Sigmoid colon (tissue), 7 donors: ENCODE results near the gene IMMP2L. TPM values are rescaled to one million over a fixed set of nuclear protein-coding genes. Genes with fewer than 3 reads are reported as not detected.

Experiments
- DNase-seq: peaks from one replicate; pipeline ENCODE4 v3.0.0-alpha.2; 2019
- H3K27ac ChIP-seq, 4 donors: fragments of 200-600 bp; sonication (generic); one replicate each; pipeline ENCODE4 v1.5.1; 2016 to 2019; ENCODE audit warnings: mild to moderate bottlenecking in 1 of 4
- H3K27me3 ChIP-seq, 3 donors: fragments of 200-600 bp; sonication (generic); one replicate each; pipeline ENCODE4 v1.5.1; 2019; ENCODE audit warnings: mild to moderate bottlenecking in 1 of 3
- H3K36me3 ChIP-seq, 4 donors: fragments of 200-600 bp; sonication (generic); one replicate each; pipeline ENCODE4 v1.5.1; 2016 to 2019
- H3K4me1 ChIP-seq, 4 donors: fragments of 200-600 bp; sonication (generic); one replicate each; pipeline ENCODE4 v1.5.1; 2017 to 2019
- H3K4me3 ChIP-seq, 4 donors: fragments of 200-600 bp; sonication (generic); one replicate each; pipeline ENCODE4 v1.5.1; 2017 to 2019; ENCODE audit warnings: mild to moderate bottlenecking in 2 of 4, moderate library complexity in 1 of 4
- H3K9me3 ChIP-seq, 4 donors: fragments of 200-600 bp in 3 of 4; sonication (generic) in 3 of 4; one replicate each; pipeline versions ENCODE4 v1.5.1 to v1.6.1; 2013 to 2019
- CTCF ChIP-seq, 4 experiments: fragments of 450-650 bp in 3 of 4; fragments of 200-600 bp in 1 of 4; IDR thresholded peaks; one replicate each; pipeline ENCODE4 v1.5.1; 2016 to 2019; ENCODE audit warnings: antibody characterized with exemption in 4 of 4, mild to moderate bottlenecking in 3 of 4, moderate library complexity in 2 of 4
- EP300 ChIP-seq, 4 donors: sonication (generic); formaldehyde crosslinking; IDR thresholded peaks; one replicate each; pipeline ENCODE4 v1.6.1; 2017; ENCODE audit warnings: antibody characterized with exemption in 4 of 4
- POLR2A ChIP-seq, 2 donors: fragments of 450-650 bp; IDR thresholded peaks; one replicate each; pipeline ENCODE4 v1.6.1; 2016; ENCODE audit warnings: antibody characterized with exemption in 2 of 2, mild to moderate bottlenecking in 2 of 2, moderate library complexity in 2 of 2
- POLR2AphosphoS5 ChIP-seq, 4 donors: sonication (generic); formaldehyde crosslinking; IDR thresholded peaks; one replicate each; pipeline ENCODE4 v1.6.1; 2017; ENCODE audit warnings: antibody characterized with exemption in 4 of 4
- WGBS, 2 donors: extraction: QIAGEN DNeasy Blood & Tissue Kit; methylation state at CpG; one replicate each; pipeline ENCODE4 v1.1.7; 2013; 5-methylcytosine and 5-hydroxymethylcytosine counted together
- intact Hi-C: fragments of 100-400 bp; cut with DNase I; formaldehyde crosslinking; loops from one replicate; pipeline ENCODE4 v1.15.1; 2023
- polyA plus RNA-seq, 3 donors: library from polyadenylated mRNA; stranded (reverse); fragments of 200-250 nt; gene quantifications; one replicate each; pipeline ENCODE4 v1.2.3, GENCODE V29; 2013
- total RNA-seq, 4 donors: library from RNA; depleted of rRNA; stranded (reverse); fragments of >200 nt; gene quantifications; one replicate each; pipeline ENCODE4 v1.1.0, GENCODE V29; 2016
- donor health status: healthy with polysubstance abuse.
- donor health status: Bipolar disorder and iron deficiency.
- donor health status: healthy.

Gene IMMP2L
- total and polyA plus RNA-seq, 7 donors = 2.5 to 57.9 (median 18.5) TPM

GRCh38 chr7:111531993-111532392 lies 30.3 kb downstream of the IMMP2L start:
- H3K4me3 ChIP-seq = no peak overlapping the region
- peaks cover 0 to 37% (median 34%) of the 10 kb centered on the region in 4 donors for H3K4me1 ChIP-seq
- no peaks in the 10 kb centered on the region for H3K27me3 ChIP-seq
- TF ChIP-seq CTCF (IDR thresholded peaks at IDR 0.05) (no peak), POLR2AphosphoS5 (IDR thresholded peaks at IDR 0.05) (no peak), EP300 (IDR thresholded peaks at IDR 0.05) (no peak), POLR2A (IDR thresholded peaks at IDR 0.05) (no peak)
- 93 to 95% methylated on average over 3 of the region's 3 CpGs for WGBS, 2 donors
- no peaks in the 10 kb centered on the region for H3K9me3 ChIP-seq
- H3K27ac ChIP-seq = no peak overlapping the region
- intact Hi-C loops = no loop called here
- no peaks in the 10 kb centered on the region for H3K36me3 ChIP-seq
- DNase-seq = no peak

DNA sequence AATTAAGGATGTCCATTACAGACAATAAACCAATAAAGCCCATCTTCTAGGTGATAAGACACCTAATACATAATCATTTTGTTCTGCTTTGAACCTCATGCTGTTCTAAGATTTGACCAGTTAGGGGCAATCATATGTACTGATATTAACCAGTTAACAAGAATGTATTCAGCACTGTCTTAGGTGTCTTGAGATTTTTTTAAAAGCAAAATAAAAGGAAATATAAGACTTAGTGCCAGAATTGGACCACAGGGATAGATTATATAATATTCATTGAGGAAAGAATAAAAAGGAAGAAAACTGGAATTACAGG lies 32.0 kb downstream of the IMMP2L start:
- DNase-seq = no peak
- Histone ChIP-seq H3K4me1 (peaks cover 0 to 37% (median 34%) of the 10 kb centered on the region in 4 donors), H3K36me3 (no peaks in the 10 kb centered on the region), H3K9me3 (no peaks in the 10 kb centered on the region), H3K27ac (no peak overlapping the region), H3K27me3 (no peaks in the 10 kb centered on the region), H3K4me3 (no peak overlapping the region)
- intact Hi-C loops = no loop called here
- TF ChIP-seq EP300 (IDR thresholded peaks at IDR 0.05) (no peak), POLR2A (IDR thresholded peaks at IDR 0.05) (no peak), CTCF (IDR thresholded peaks at IDR 0.05) (no peak), POLR2AphosphoS5 (IDR thresholded peaks at IDR 0.05) (no peak)

GRCh38 chr7:111529507-111530355 lies 32.6 kb downstream of the IMMP2L start:
- no peak for DNase-seq
- H3K4me1 ChIP-seq = peaks cover 0 to 37% (median 34%) of the 10 kb centered on the region in 4 donors
- 52 to 85% methylated on average over 1 of the region's 1 CpG for WGBS, 2 donors
- intact Hi-C loops = no loop called here
- no peak overlapping the region for H3K4me3 ChIP-seq
- H3K27ac ChIP-seq = no peak overlapping the region
- H3K36me3 ChIP-seq = no peaks in the 10 kb centered on the region
- no peaks in the 10 kb centered on the region for H3K9me3 ChIP-seq
- TF ChIP-seq EP300 (IDR thresholded peaks at IDR 0.05) = no peak
- no peak for TF ChIP-seq POLR2A (IDR thresholded peaks at IDR 0.05)
- no peak for TF ChIP-seq POLR2AphosphoS5 (IDR thresholded peaks at IDR 0.05)
- no peak for TF ChIP-seq CTCF (IDR thresholded peaks at IDR 0.05)
- no peaks in the 10 kb centered on the region for H3K27me3 ChIP-seq

- H3K27ac ChIP-seq = peak overlapping the region in 1 of 4 donors; percentile 3
- TF ChIP-seq CTCF (IDR thresholded peaks at IDR 0.05) = no peak
- no peak for TF ChIP-seq EP300 (IDR thresholded peaks at IDR 0.05)
- H3K9me3 ChIP-seq = no peaks in the 10 kb centered on the region
- DNase-seq = no peak
- peaks cover 0 to 36% (median 33%) of the 10 kb centered on the region in 4 donors for H3K4me1 ChIP-seq
- 64 to 87% methylated on average over 1 of the region's 1 CpG for WGBS, 2 donors
- no peaks in the 10 kb centered on the region for H3K36me3 ChIP-seq
- H3K4me3 ChIP-seq = no peak overlapping the region
- intact Hi-C loops = no loop called here
- no peaks in the 10 kb centered on the region for H3K27me3 ChIP-seq
Measured at GRCh38 chr7:111528331-111528730, 34.0 kb downstream of the IMMP2L start.

- Histone ChIP-seq H3K4me3 (no peak overlapping the region), H3K9me3 (no peaks in the 10 kb centered on the region), H3K36me3 (no peaks in the 10 kb centered on the region), H3K27ac (peak overlapping the region in 1 of 4 donors; percentile 3), H3K27me3 (no peaks in the 10 kb centered on the region), H3K4me1 (peaks cover 0 to 28% (median 26%) of the 10 kb centered on the region in 4 donors)
- no peak for DNase-seq
- intact Hi-C loops = no loop called here
- no peak for TF ChIP-seq EP300 (IDR thresholded peaks at IDR 0.05)
- no peak for TF ChIP-seq POLR2AphosphoS5 (IDR thresholded peaks at IDR 0.05)
- TF ChIP-seq POLR2A (IDR thresholded peaks at IDR 0.05) = no peak
- TF ChIP-seq CTCF (IDR thresholded peaks at IDR 0.05) = no peak
- WGBS, 2 donors = 43 to 70% methylated on average over 2 of the region's 2 CpGs
Measured at GRCh38 chr7:111527545-111527944, 34.7 kb downstream of the IMMP2L start.
